Neural progenitor cell (in vitro differentiated cells): Measurements from ENCODE around the gene ATP8A1. TPM values are rescaled to one million over a fixed set of nuclear protein-coding genes. Genes with fewer than 3 reads are reported as not detected.

Source experiments
- DNase-seq: peaks from one replicate; pipeline ENCODE4 v3.0.0-alpha.2; 2016; ENCODE audit warnings: low spot score
- H2AFZ ChIP-seq: fragments of 200-600 bp; sonication (generic); replicated peaks from 2 replicates; pipeline ENCODE4 v1.6.1; 2016; ENCODE audit warnings: antibody characterized with exemption
- H3F3A ChIP-seq: fragments of 200-600 bp; sonication (generic); 2 replicates; pipeline ENCODE4 v1.6.1; 2016; ENCODE audit warnings: antibody characterized with exemption, low read depth
- H3K27ac ChIP-seq: fragments of 200-600 bp; sonication (generic); 2 replicates; pipeline ENCODE4 v1.5.1; 2016; ENCODE audit warnings: mild to moderate bottlenecking
- H3K27me3 ChIP-seq: fragments of 200-600 bp; sonication (generic); 2 replicates; pipeline ENCODE4 v1.6.1; 2016; ENCODE audit warnings: mild to moderate bottlenecking, moderate library complexity
- H3K36me3 ChIP-seq: fragments of 200-600 bp; sonication (generic); 2 replicates; pipeline ENCODE4 v1.5.1; 2016
- H3K4me1 ChIP-seq: fragments of 200-600 bp; sonication (generic); 2 replicates; pipeline ENCODE4 v1.6.1; 2016; ENCODE audit warnings: mixed run types
- H3K4me2 ChIP-seq: fragments of 200-600 bp; sonication (generic); 2 replicates; pipeline ENCODE4 v1.6.1; 2016
- H3K4me3 ChIP-seq: fragments of 200-600 bp; sonication (generic); 2 replicates; pipeline ENCODE4 v1.5.1; 2016
- H3K79me2 ChIP-seq: fragments of 200-600 bp; sonication (generic); 2 replicates; pipeline ENCODE4 v1.6.1; 2016; ENCODE audit warnings: low read depth
- H3K9ac ChIP-seq: fragments of 200-600 bp; sonication (generic); 2 replicates; pipeline ENCODE4 v1.6.1; 2016
- H3K9me3 ChIP-seq: fragments of 200-600 bp; sonication (generic); 2 replicates; pipeline ENCODE4 v1.5.1; 2016; ENCODE audit warnings: low read depth
- H4K20me1 ChIP-seq: fragments of 200-600 bp; sonication (generic); 2 replicates; pipeline ENCODE4 v1.6.1; 2016; ENCODE audit warnings: low read depth
- H3K27ac Mint-ChIP-seq: 3 replicates; pipeline ENCODE4 v1.8.0; 2021; ENCODE audit warnings: mixed read lengths
- H3K27me3 Mint-ChIP-seq: 2 replicates; pipeline ENCODE4 v1.8.0; 2022; ENCODE audit warnings: low read depth, mild to moderate bottlenecking, inconsistent platforms, moderate library complexity, mixed read lengths; ENCODE audit not compliant: insufficient read depth
- H3K36me3 Mint-ChIP-seq: 3 replicates; pipeline ENCODE4 v1.8.0; 2021; ENCODE audit warnings: mixed read lengths
- H3K4me1 Mint-ChIP-seq: 3 replicates; pipeline ENCODE4 v1.8.0; 2021; ENCODE audit warnings: mixed read lengths
- H3K4me3 Mint-ChIP-seq: 3 replicates; pipeline ENCODE4 v1.8.0; 2021; ENCODE audit warnings: mild to moderate bottlenecking, moderate library complexity, mixed read lengths
- H3K9me3 Mint-ChIP-seq: 3 replicates; pipeline ENCODE4 v1.8.0; 2020; ENCODE audit warnings: mixed read lengths
- EZH2 ChIP-seq: fragments of 200-600 bp; sonication (generic); IDR thresholded peaks from 2 replicates; pipeline ENCODE4 v1.6.1; 2017; ENCODE audit warnings: antibody characterized with exemption, mild to moderate bottlenecking, moderate library complexity
- EZH2phosphoT487 ChIP-seq: fragments of 200-600 bp; sonication (generic); IDR thresholded peaks from 2 replicates; pipeline ENCODE4 v1.6.1; 2017; ENCODE audit warnings: antibody characterized with exemption
- total RNA-seq: library from RNA; depleted of rRNA; stranded (reverse); fragments of >200 nt; gene quantifications from 2 replicates; pipeline ENCODE4 v1.2.3, GENCODE V29; 2015; ENCODE audit warnings: low replicate concordance
- TF ChIP-seq, protein P1 (sequence below): fragments of 200-600 bp; sonication (generic); IDR thresholded peaks from 2 replicates; pipeline ENCODE4 v1.5.1; 2017; ENCODE audit warnings: antibody characterized with exemption, mild to moderate bottlenecking

ATP8A1 gene
- total RNA-seq, 1 donor from 2014 or later = 46.1 TPM

GRCh38 chr4:42480281-42480680 lies 176.6 kb downstream of the ATP8A1 start:
- H2AFZ ChIP-seq = no peak overlapping the region
- H3K4me1 Mint-ChIP-seq = peaks cover 14% of the 10 kb centered on the region
- H3K27me3 ChIP-seq = no peaks in the 10 kb centered on the region
- H3K9ac ChIP-seq = no peak overlapping the region
- no peaks in the 10 kb centered on the region for H3K9me3 Mint-ChIP-seq
- no peak overlapping the region for H3K27ac Mint-ChIP-seq
- no peak overlapping the region for H3K4me3 ChIP-seq
- no peaks in the 10 kb centered on the region for H3F3A ChIP-seq
- H3K4me2 ChIP-seq = no peak overlapping the region
- H3K4me3 Mint-ChIP-seq = no peak overlapping the region
- no peaks in the 10 kb centered on the region for H3K9me3 ChIP-seq
- H3K4me1 ChIP-seq = peaks cover 18% of the 10 kb centered on the region
- DNase-seq = no peak
- TF ChIP-seq EZH2 (no peak), EZH2phosphoT487 (no peak)
- TF ChIP-seq, protein P1, sequence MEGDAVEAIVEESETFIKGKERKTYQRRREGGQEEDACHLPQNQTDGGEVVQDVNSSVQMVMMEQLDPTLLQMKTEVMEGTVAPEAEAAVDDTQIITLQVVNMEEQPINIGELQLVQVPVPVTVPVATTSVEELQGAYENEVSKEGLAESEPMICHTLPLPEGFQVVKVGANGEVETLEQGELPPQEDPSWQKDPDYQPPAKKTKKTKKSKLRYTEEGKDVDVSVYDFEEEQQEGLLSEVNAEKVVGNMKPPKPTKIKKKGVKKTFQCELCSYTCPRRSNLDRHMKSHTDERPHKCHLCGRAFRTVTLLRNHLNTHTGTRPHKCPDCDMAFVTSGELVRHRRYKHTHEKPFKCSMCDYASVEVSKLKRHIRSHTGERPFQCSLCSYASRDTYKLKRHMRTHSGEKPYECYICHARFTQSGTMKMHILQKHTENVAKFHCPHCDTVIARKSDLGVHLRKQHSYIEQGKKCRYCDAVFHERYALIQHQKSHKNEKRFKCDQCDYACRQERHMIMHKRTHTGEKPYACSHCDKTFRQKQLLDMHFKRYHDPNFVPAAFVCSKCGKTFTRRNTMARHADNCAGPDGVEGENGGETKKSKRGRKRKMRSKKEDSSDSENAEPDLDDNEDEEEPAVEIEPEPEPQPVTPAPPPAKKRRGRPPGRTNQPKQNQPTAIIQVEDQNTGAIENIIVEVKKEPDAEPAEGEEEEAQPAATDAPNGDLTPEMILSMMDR = no peak
- no peaks in the 10 kb centered on the region for H3K36me3 Mint-ChIP-seq
- H3K36me3 ChIP-seq = no peaks in the 10 kb centered on the region
- no peaks in the 10 kb centered on the region for H4K20me1 ChIP-seq
- no peaks in the 10 kb centered on the region for H3K79me2 ChIP-seq
- H3K27ac ChIP-seq = no peak overlapping the region
- H3K27me3 Mint-ChIP-seq = peaks cover 8% of the 10 kb centered on the region

DNA sequence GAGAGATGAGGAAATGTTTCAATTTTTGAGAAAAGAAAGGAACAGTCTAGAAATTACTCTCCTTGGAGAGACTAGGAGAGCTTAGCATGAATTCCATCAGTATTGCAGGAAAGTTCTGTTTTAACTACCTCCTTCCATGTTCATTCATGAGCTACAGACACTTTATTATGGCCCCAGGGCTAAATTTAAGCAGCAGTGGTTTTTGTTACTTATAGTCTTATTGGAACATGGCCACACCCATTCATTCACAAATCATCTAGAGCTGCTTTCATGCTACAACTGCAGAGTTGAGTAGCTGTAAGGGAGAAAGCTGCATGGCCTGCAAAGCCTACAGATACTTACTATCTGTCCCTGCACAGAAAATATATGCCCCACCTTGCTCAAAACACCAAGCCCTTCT lies 178.0 kb downstream of the ATP8A1 start:
- Mint-ChIP-seq H3K36me3 (no peaks in the 10 kb centered on the region), H3K9me3 (no peaks in the 10 kb centered on the region), H3K27ac (no peak overlapping the region), H3K4me3 (no peak overlapping the region), H3K4me1 (peaks cover 14% of the 10 kb centered on the region), H3K27me3 (peaks cover 8% of the 10 kb centered on the region)
- H3K4me2 ChIP-seq = no peak overlapping the region
- no peak for TF ChIP-seq EZH2
- TF ChIP-seq, protein P1 = no peak
- no peak for TF ChIP-seq EZH2phosphoT487
- H3K4me3 ChIP-seq = no peak overlapping the region
- H3K36me3 ChIP-seq = no peaks in the 10 kb centered on the region
- H3K4me1 ChIP-seq = peaks cover 18% of the 10 kb centered on the region
- H3K9me3 ChIP-seq = no peaks in the 10 kb centered on the region
- no peaks in the 10 kb centered on the region for H4K20me1 ChIP-seq
- DNase-seq = no peak
- H3K27me3 ChIP-seq = no peaks in the 10 kb centered on the region
- no peaks in the 10 kb centered on the region for H3K79me2 ChIP-seq
- no peaks in the 10 kb centered on the region for H3F3A ChIP-seq
- H2AFZ ChIP-seq = no peak overlapping the region
- H3K27ac ChIP-seq = no peak overlapping the region
- H3K9ac ChIP-seq = no peak overlapping the region

DNA sequence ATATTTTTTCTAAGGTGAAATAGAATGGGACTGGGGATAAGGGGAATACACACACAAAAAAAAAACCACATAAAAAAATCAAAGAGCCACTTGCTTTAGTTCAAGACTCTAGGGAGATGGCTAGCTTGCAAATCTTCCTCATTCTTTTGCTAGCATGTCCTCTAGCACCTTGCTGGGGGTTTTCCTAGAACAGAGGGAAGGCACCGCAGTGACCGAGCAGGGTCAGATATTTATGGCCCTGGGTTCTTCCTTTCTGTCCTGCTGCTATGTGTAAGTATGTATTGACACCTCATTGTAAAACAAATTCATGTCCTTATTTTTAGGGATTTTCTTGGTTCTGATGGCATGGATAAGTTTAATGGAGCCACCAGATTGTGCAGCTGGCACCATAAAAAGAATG lies 178.4 kb downstream of the ATP8A1 start:
- Histone ChIP-seq H3K27ac (no peak overlapping the region), H3F3A (no peaks in the 10 kb centered on the region), H3K9ac (no peak overlapping the region), H4K20me1 (no peaks in the 10 kb centered on the region), H3K27me3 (no peaks in the 10 kb centered on the region), H3K9me3 (no peaks in the 10 kb centered on the region), H3K4me2 (no peak overlapping the region), H3K79me2 (no peaks in the 10 kb centered on the region), H3K4me1 (peaks cover 13% of the 10 kb centered on the region), H2AFZ (no peak overlapping the region), H3K36me3 (no peaks in the 10 kb centered on the region), H3K4me3 (no peak overlapping the region)
- H3K9me3 Mint-ChIP-seq = no peaks in the 10 kb centered on the region
- no peak overlapping the region for H3K27ac Mint-ChIP-seq
- no peak for DNase-seq
- no peak for TF ChIP-seq EZH2phosphoT487
- TF ChIP-seq EZH2 = no peak
- TF ChIP-seq, protein P1 = no peak
- H3K4me1 Mint-ChIP-seq = peaks cover 9% of the 10 kb centered on the region
- no peak overlapping the region for H3K4me3 Mint-ChIP-seq
- peaks cover 8% of the 10 kb centered on the region for H3K27me3 Mint-ChIP-seq
- no peaks in the 10 kb centered on the region for H3K36me3 Mint-ChIP-seq

DNA sequence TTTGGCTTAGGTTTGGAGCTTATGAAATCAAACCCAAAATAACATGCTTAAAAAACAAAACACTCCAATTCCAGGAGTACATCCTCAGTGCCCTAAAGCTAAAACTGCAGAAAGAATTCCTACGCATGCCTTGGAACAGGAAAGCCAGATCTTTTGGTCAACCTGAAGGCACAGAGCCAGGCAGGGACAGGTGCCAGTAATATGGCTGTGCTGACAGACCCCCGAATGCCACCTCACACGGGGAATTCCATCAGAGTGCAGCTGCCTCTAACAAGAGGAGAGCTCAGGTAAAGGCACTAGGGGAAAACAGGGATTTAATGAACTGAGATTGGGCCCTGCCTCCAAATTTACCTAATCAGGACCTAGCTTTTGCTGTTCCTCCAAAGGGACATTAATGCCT lies 182.5 kb downstream of the ATP8A1 start:
- H3K27ac Mint-ChIP-seq = no peak overlapping the region
- TF ChIP-seq EZH2phosphoT487 (no peak), EZH2 (no peak)
- TF ChIP-seq, protein P1 = no peak
- peaks cover 2% of the 10 kb centered on the region for H3K9me3 Mint-ChIP-seq
- Histone ChIP-seq H3K9ac (no peak overlapping the region), H3K9me3 (no peaks in the 10 kb centered on the region), H2AFZ (no peak overlapping the region), H3K27me3 (no peaks in the 10 kb centered on the region), H3K36me3 (no peaks in the 10 kb centered on the region), H3K4me2 (no peak overlapping the region), H3K27ac (no peak overlapping the region), H3K4me3 (no peak overlapping the region), H4K20me1 (no peaks in the 10 kb centered on the region), H3K79me2 (no peaks in the 10 kb centered on the region), H3F3A (no peaks in the 10 kb centered on the region), H3K4me1 (no peaks in the 10 kb centered on the region)
- no peak overlapping the region for H3K4me3 Mint-ChIP-seq
- no peak for DNase-seq
- peaks cover 4% of the 10 kb centered on the region for H3K27me3 Mint-ChIP-seq
- H3K4me1 Mint-ChIP-seq = no peaks in the 10 kb centered on the region
- no peaks in the 10 kb centered on the region for H3K36me3 Mint-ChIP-seq
